HepG2 (cell line): ENCODE measurements around the gene CCNG1. TPM values are rescaled to one million over a fixed set of nuclear protein-coding genes. Genes with fewer than 3 reads are reported as not detected.

Source experiments
- AGO1 ChIP-seq: fragments of 200-400 bp; formaldehyde crosslinking; IDR thresholded peaks from 2 replicates; pipeline ENCODE4 v1.6.1; 2017; ENCODE audit warnings: mild to moderate bottlenecking, low read depth, low read length, moderate library complexity; ENCODE audit not compliant: poor library complexity, severe bottlenecking
- FOSL2 ChIP-seq: sonication (generic); formaldehyde crosslinking; IDR thresholded peaks from 2 replicates; pipeline ENCODE4 v1.4.0; 2020; ENCODE audit warnings: missing genetic modification reagents
- KLF13 ChIP-seq: sonication (generic); formaldehyde crosslinking; IDR thresholded peaks from 2 replicates; pipeline ENCODE4 v1.4.0; 2020; ENCODE audit warnings: mild to moderate bottlenecking, missing genetic modification reagents
- LCORL ChIP-seq, 2 experiments: fragments of 450-650 bp in 1 of 2; sonication (generic) in 1 of 2; formaldehyde crosslinking in 1 of 2; IDR thresholded peaks; 2 replicates each; pipeline versions ENCODE4 v1.5.0 to v1.6.1; 2017 to 2020; ENCODE audit warnings: antibody characterized with exemption in 1 of 2, missing genetic modification reagents in 1 of 2
- POGZ ChIP-seq: sonication (generic); formaldehyde crosslinking; IDR thresholded peaks from 2 replicates; pipeline ENCODE4 v1.4.0; 2020; ENCODE audit warnings: mild to moderate bottlenecking, missing genetic modification reagents
- POLR2A ChIP-seq, 2 experiments: IDR thresholded peaks; 2 replicates each; pipeline ENCODE4 v1.6.1; 2011; ENCODE audit warnings: low read depth in 2 of 2, low read length in 2 of 2, mild to moderate bottlenecking in 1 of 2, moderate library complexity in 1 of 2; ENCODE audit not compliant: insufficient read depth in 1 of 2
- RARG ChIP-seq: sonication (generic); formaldehyde crosslinking; IDR thresholded peaks from 2 replicates; pipeline ENCODE4 v1.4.0; 2020; ENCODE audit warnings: low read depth, mild to moderate bottlenecking, missing genetic modification reagents
- RORA ChIP-seq: sonication (generic); formaldehyde crosslinking; IDR thresholded peaks from 2 replicates; pipeline ENCODE4 v1.5.0; 2020; ENCODE audit warnings: mild to moderate bottlenecking, missing genetic modification reagents, moderate library complexity
- SRSF1 ChIP-seq: fragments of 200-400 bp; formaldehyde crosslinking; optimal IDR thresholded peaks from 2 replicates; pipeline ENCODE3; 2017; ENCODE audit warnings: mild to moderate bottlenecking, low read depth, low read length, moderate library complexity
- TOPORS ChIP-seq: sonication (generic); formaldehyde crosslinking; IDR thresholded peaks from 2 replicates; pipeline ENCODE4 v1.8.0; 2023; ENCODE audit warnings: mild to moderate bottlenecking, missing genetic modification reagents
- ZBTB7B ChIP-seq: sonication (generic); formaldehyde crosslinking; IDR thresholded peaks from 2 replicates; pipeline ENCODE4 v1.4.0; 2020; ENCODE audit warnings: missing genetic modification reagents
- ZNF329 ChIP-seq: sonication (generic); formaldehyde crosslinking; IDR thresholded peaks from 2 replicates; pipeline ENCODE4 v1.9.0; 2021; ENCODE audit warnings: low read depth, mild to moderate bottlenecking, missing genetic modification reagents
- ZNF432 ChIP-seq: sonication (generic); formaldehyde crosslinking; IDR thresholded peaks from 2 replicates; pipeline ENCODE4 v1.5.0; 2020; ENCODE audit warnings: missing genetic modification reagents, mild to moderate bottlenecking, borderline replicate concordance
- ZNF761 ChIP-seq: sonication (generic); formaldehyde crosslinking; conservative IDR thresholded peaks from 2 replicates; pipeline ENCODE4 v1.4.0; 2020; ENCODE audit warnings: mild to moderate bottlenecking, missing genetic modification reagents
- ZNF790 ChIP-seq: sonication (generic); formaldehyde crosslinking; IDR thresholded peaks from 2 replicates; pipeline ENCODE4 v1.8.0; 2022; ENCODE audit warnings: missing genetic modification reagents, mild to moderate bottlenecking, borderline replicate concordance
- ZNF891 ChIP-seq: sonication (generic); formaldehyde crosslinking; IDR thresholded peaks from 2 replicates; pipeline ENCODE4 v1.5.0; 2020; ENCODE audit warnings: mild to moderate bottlenecking, missing genetic modification reagents
- polyA plus RNA-seq, 8 experiments: library from polyadenylated mRNA; depleted of rRNA in 3 of 8; stranded (reverse) in 7 of 8; unstranded in 1 of 8; fragments of >200 nt; fragmentation: Illumina TruSeq in 4 of 8; extraction: Trizol in 4 of 8; gene quantifications; 2 replicates each; pipeline versions ENCODE4 v1.2.1 to v1.2.3, GENCODE V29; 2011 to 2016; ENCODE audit warnings: low read depth in 4 of 8, missing spikeins in 1 of 8, mixed read lengths in 1 of 8; ENCODE audit not compliant: insufficient read depth in 1 of 8
- total RNA-seq, 5 experiments: library from RNA; depleted of rRNA; stranded (reverse); fragments of >200 nt; fragmentation: Illumina TruSeq; extraction: Trizol; gene quantifications; 2 replicates each; pipeline ENCODE4 v1.2.3, GENCODE V29; 2016; ENCODE audit warnings: low read depth in 1 of 5
- TF ChIP-seq, protein P1 (sequence below), 2 experiments: IDR thresholded peaks; 2 replicates each; pipeline ENCODE4 v1.6.1; 2011 to 2012; ENCODE audit warnings: low read length in 2 of 2, borderline replicate concordance in 1 of 2, low read depth in 1 of 2, mild to moderate bottlenecking in 1 of 2, moderate library complexity in 1 of 2
- TF ChIP-seq, protein P2 (sequence below): sonication (generic); formaldehyde crosslinking; IDR thresholded peaks from 2 replicates; pipeline ENCODE4 v1.8.1; 2023; ENCODE audit warnings: mild to moderate bottlenecking, missing genetic modification reagents
- TF ChIP-seq, protein P3 (sequence below): sonication (generic); formaldehyde crosslinking; IDR thresholded peaks from 2 replicates; pipeline ENCODE4 v1.8.0; 2023; ENCODE audit warnings: mild to moderate bottlenecking, missing genetic modification reagents
- TF ChIP-seq, protein P4 (sequence below): sonication (generic); formaldehyde crosslinking; IDR thresholded peaks from 2 replicates; pipeline ENCODE4 v1.9.0; 2021; ENCODE audit warnings: missing genetic modification reagents, borderline replicate concordance

CCNG1 gene
- total and polyA plus RNA-seq, 2 of the 13 experiments (the other 11 are each of a cell fraction or from before 2014, with no cell fraction given) = 181 to 353 TPM

DNA sequence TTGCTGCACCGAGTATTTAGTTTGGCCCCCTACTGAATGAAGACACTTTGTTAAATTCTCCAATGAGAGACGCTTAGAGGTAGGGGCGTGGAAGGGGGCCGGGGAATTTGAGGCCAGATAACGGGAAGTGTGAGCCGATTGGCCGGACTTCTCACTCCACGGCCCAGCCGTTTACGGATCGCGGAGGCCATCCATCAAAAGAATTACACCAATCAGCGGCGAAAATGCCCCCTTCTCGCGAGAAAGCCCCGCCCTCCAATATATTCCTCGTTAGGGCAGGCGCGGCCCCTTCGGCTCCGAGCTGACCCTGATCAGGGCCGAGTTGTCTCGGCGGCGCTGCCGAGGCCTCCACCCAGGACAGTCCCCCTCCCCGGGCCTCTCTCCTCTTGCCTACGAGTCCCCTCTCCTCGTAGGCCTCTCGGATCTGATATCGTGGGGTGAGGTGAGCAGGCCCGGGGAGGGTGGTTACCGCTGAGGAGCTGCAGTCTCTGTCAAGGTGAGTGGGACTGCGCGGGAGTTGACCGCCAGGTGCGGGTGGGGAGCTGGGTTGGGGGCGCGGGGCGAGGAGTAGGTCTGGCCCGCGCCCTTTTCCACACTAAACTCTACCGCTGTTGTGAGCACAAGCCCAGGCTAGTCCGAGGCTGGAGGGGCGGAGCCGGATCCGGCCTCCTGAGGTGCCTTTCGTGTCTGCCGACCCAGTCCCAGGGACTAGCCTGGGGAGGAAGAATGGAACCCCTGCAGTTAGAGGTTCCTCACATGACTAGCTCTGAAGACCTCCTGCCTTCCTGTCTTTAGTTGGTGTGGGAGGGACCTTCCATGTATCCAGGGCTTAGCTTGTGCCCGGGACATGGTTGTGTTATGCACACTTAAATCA lies at the start of gene CCNG1 (continued):
- TF ChIP-seq ZNF432 (no peak), TOPORS (CRISPR knock-in tag) (peak; percentile 52; the same call in 1 of the 2 replicates), KLF13 (no peak), ZNF761 (CRISPR knock-in tag) (no peak), POLR2A (IDR thresholded peaks at IDR 0.05; ENCODE audit: insufficient read depth in 1 of 2, low read depth in 2 of 2, low read length in 2 of 2) (peak; percentile 95 to 97), LCORL (IDR thresholded peaks at IDR 0.05) (no peak), LCORL (CRISPR knock-in tag; IDR thresholded peaks at IDR 0.05) (peak; percentile 61; the same call in 1 of the 2 replicates), ZNF329 (peak; percentile 41; the same call in 1 of the 2 replicates), FOSL2 (CRISPR knock-in tag) (peak; percentile 11; the same call in 1 of the 2 replicates), SRSF1 (peak; percentile 44), RORA (no peak), ZNF891 (peak; percentile 91), POGZ (CRISPR knock-in tag) (peak; percentile 96), ZNF790 (CRISPR knock-in tag) (no peak), ZBTB7B (CRISPR knock-in tag) (no peak), AGO1 (no peak), RARG (CRISPR knock-in tag) (no peak)
- TF ChIP-seq, protein P1, sequence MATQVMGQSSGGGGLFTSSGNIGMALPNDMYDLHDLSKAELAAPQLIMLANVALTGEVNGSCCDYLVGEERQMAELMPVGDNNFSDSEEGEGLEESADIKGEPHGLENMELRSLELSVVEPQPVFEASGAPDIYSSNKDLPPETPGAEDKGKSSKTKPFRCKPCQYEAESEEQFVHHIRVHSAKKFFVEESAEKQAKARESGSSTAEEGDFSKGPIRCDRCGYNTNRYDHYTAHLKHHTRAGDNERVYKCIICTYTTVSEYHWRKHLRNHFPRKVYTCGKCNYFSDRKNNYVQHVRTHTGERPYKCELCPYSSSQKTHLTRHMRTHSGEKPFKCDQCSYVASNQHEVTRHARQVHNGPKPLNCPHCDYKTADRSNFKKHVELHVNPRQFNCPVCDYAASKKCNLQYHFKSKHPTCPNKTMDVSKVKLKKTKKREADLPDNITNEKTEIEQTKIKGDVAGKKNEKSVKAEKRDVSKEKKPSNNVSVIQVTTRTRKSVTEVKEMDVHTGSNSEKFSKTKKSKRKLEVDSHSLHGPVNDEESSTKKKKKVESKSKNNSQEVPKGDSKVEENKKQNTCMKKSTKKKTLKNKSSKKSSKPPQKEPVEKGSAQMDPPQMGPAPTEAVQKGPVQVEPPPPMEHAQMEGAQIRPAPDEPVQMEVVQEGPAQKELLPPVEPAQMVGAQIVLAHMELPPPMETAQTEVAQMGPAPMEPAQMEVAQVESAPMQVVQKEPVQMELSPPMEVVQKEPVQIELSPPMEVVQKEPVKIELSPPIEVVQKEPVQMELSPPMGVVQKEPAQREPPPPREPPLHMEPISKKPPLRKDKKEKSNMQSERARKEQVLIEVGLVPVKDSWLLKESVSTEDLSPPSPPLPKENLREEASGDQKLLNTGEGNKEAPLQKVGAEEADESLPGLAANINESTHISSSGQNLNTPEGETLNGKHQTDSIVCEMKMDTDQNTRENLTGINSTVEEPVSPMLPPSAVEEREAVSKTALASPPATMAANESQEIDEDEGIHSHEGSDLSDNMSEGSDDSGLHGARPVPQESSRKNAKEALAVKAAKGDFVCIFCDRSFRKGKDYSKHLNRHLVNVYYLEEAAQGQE (IDR thresholded peaks at IDR 0.05; ENCODE audit: borderline replicate concordance in 1 of 2, low read depth in 1 of 2, low read length in 2 of 2) = peak in 1 of 2 experiments; percentile 73; a peak in 1 of 4 replicates
- TF ChIP-seq, protein P2, sequence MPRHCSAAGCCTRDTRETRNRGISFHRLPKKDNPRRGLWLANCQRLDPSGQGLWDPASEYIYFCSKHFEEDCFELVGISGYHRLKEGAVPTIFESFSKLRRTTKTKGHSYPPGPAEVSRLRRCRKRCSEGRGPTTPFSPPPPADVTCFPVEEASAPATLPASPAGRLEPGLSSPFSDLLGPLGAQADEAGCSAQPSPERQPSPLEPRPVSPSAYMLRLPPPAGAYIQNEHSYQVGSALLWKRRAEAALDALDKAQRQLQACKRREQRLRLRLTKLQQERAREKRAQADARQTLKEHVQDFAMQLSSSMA = peak; percentile 82; the same call in 1 of the 2 replicates
- TF ChIP-seq, protein P3, sequence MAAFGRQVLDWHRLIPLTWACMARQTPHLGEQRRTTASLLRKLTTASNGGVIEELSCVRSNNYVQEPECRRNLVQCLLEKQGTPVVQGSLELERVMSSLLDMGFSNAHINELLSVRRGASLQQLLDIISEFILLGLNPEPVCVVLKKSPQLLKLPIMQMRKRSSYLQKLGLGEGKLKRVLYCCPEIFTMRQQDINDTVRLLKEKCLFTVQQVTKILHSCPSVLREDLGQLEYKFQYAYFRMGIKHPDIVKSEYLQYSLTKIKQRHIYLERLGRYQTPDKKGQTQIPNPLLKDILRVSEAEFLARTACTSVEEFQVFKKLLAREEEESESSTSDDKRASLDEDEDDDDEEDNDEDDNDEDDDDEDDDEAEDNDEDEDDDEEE (CRISPR knock-in tag) = 0 out of 2 replicates have a peak, but pooled peaks have one; percentile 53
- TF ChIP-seq, protein P4, sequence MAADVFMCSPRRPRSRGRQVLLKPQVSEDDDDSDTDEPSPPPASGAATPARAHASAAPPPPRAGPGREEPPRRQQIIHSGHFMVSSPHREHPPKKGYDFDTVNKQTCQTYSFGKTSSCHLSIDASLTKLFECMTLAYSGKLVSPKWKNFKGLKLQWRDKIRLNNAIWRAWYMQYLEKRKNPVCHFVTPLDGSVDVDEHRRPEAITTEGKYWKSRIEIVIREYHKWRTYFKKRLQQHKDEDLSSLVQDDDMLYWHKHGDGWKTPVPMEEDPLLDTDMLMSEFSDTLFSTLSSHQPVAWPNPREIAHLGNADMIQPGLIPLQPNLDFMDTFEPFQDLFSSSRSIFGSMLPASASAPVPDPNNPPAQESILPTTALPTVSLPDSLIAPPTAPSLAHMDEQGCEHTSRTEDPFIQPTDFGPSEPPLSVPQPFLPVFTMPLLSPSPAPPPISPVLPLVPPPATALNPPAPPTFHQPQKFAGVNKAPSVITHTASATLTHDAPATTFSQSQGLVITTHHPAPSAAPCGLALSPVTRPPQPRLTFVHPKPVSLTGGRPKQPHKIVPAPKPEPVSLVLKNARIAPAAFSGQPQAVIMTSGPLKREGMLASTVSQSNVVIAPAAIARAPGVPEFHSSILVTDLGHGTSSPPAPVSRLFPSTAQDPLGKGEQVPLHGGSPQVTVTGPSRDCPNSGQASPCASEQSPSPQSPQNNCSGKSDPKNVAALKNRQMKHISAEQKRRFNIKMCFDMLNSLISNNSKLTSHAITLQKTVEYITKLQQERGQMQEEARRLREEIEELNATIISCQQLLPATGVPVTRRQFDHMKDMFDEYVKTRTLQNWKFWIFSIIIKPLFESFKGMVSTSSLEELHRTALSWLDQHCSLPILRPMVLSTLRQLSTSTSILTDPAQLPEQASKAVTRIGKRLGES (CRISPR knock-in tag) = no peak
